PFSK-1 (cell line): Measurements from ENCODE around the gene SMG6.

Source experiments
- TAF1 ChIP-seq: IDR thresholded peaks from 2 replicates; pipeline ENCODE4 v1.6.1; 2012; ENCODE audit warnings: low read length, control low read depth, borderline replicate concordance; ENCODE audit not compliant: insufficient read depth
- TF ChIP-seq, protein P1 (sequence below), 2 experiments: IDR thresholded peaks; 2 replicates each; pipeline versions ENCODE4 v1.6.1 to v1.8.0; 2011 to 2012; ENCODE audit warnings: low read depth in 2 of 2, low read length in 2 of 2, control low read depth in 1 of 2, inconsistent platforms in 1 of 2, mild to moderate bottlenecking in 1 of 2, moderate library complexity in 1 of 2; ENCODE audit not compliant: insufficient read depth in 1 of 2

DNA sequence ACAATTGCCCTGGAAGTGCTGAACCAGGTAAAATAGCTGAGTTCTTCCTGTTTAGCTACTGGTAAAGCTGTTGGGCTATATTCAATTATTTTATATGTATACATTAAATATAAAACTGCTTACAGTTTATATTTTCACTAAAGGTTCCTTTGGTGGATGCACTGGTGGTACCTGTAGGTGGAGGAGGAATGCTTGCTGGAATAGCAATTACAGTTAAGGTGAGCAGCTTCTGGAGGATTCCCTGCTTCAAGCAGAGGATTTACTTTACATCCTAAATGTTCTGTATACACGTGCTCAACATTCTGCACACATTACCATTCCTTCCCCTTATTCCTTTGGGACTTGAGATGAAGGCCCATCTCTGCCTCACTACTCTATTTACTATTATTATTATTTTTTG lies 17.8 kb upstream of the SMG6 start:
- no peak for TF ChIP-seq TAF1
- TF ChIP-seq, protein P1, sequence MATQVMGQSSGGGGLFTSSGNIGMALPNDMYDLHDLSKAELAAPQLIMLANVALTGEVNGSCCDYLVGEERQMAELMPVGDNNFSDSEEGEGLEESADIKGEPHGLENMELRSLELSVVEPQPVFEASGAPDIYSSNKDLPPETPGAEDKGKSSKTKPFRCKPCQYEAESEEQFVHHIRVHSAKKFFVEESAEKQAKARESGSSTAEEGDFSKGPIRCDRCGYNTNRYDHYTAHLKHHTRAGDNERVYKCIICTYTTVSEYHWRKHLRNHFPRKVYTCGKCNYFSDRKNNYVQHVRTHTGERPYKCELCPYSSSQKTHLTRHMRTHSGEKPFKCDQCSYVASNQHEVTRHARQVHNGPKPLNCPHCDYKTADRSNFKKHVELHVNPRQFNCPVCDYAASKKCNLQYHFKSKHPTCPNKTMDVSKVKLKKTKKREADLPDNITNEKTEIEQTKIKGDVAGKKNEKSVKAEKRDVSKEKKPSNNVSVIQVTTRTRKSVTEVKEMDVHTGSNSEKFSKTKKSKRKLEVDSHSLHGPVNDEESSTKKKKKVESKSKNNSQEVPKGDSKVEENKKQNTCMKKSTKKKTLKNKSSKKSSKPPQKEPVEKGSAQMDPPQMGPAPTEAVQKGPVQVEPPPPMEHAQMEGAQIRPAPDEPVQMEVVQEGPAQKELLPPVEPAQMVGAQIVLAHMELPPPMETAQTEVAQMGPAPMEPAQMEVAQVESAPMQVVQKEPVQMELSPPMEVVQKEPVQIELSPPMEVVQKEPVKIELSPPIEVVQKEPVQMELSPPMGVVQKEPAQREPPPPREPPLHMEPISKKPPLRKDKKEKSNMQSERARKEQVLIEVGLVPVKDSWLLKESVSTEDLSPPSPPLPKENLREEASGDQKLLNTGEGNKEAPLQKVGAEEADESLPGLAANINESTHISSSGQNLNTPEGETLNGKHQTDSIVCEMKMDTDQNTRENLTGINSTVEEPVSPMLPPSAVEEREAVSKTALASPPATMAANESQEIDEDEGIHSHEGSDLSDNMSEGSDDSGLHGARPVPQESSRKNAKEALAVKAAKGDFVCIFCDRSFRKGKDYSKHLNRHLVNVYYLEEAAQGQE (IDR thresholded peaks at IDR 0.05; ENCODE audit: insufficient read depth in 1 of 2, low read depth in 2 of 2, low read length in 2 of 2) = no peak
